ENCODE measurements around the gene ATG2B. TPM values are rescaled to one million over a fixed set of nuclear protein-coding genes. Genes with fewer than 3 reads are reported as not detected.

ATG2B gene
- polyA plus RNA-seq, 4 donors = 23.4 to 48.9 (median 35.0) TPM

GRCh38 chr14:96274122-96274521 lies 89.0 kb downstream of the ATG2B start:
- DNase-seq (ENCODE audit: low read depth in 4 of 4, low spot score in 2 of 4) = no peak

- DNase-seq (ENCODE audit: low read depth in 4 of 4, low spot score in 2 of 4) = no peak
Observed at GRCh38 chr14:96273629-96274028, 89.5 kb downstream of the ATG2B start.

GRCh38 chr14:96272777-96273473 lies 90.2 kb downstream of the ATG2B start:
- DNase-seq (ENCODE audit: low read depth in 4 of 4, low spot score in 2 of 4) = no peak

GRCh38 chr14:96271421-96271762 lies 91.7 kb downstream of the ATG2B start:
- no peak for DNase-seq (ENCODE audit: low read depth in 4 of 4, low spot score in 2 of 4)

- no peak for DNase-seq (ENCODE audit: low read depth in 4 of 4, low spot score in 2 of 4)
Observed at GRCh38 chr14:96270565-96271420, 92.3 kb downstream of the ATG2B start.

GRCh38 chr14:96269359-96269710 lies 93.8 kb downstream of the ATG2B start:
- DNase-seq (ENCODE audit: low read depth in 4 of 4, low spot score in 2 of 4) = no peak

GRCh38 chr14:96268431-96269358 lies 94.4 kb downstream of the ATG2B start:
- DNase-seq (ENCODE audit: low read depth in 4 of 4, low spot score in 2 of 4) = no peak

GRCh38 chr14:96267916-96268315 lies 95.2 kb downstream of the ATG2B start:
- DNase-seq (ENCODE audit: low read depth in 4 of 4, low spot score in 2 of 4) = no peak

- DNase-seq (ENCODE audit: low read depth in 4 of 4, low spot score in 2 of 4) = no peak
Observed at GRCh38 chr14:96267336-96267735, 95.8 kb downstream of the ATG2B start.

GRCh38 chr14:96265383-96266095 lies 97.6 kb downstream of the ATG2B start:
- no peak for DNase-seq (ENCODE audit: low read depth in 4 of 4, low spot score in 2 of 4)

GRCh38 chr14:96264853-96265252 lies 98.3 kb downstream of the ATG2B start:
- DNase-seq (ENCODE audit: low read depth in 4 of 4, low spot score in 2 of 4) = no peak

GRCh38 chr14:96264200-96264553 lies 99.0 kb downstream of the ATG2B start:
- DNase-seq (ENCODE audit: low read depth in 4 of 4, low spot score in 2 of 4) = no peak

- DNase-seq (ENCODE audit: low read depth in 4 of 4, low spot score in 2 of 4) = no peak
Observed at GRCh38 chr14:96263347-96264199, 99.6 kb downstream of the ATG2B start.

GRCh38 chr14:96261772-96262655 lies 101.1 kb downstream of the ATG2B start:
- DNase-seq (ENCODE audit: low read depth in 4 of 4, low spot score in 2 of 4) = no peak

GRCh38 chr14:96261053-96261452 lies 102.1 kb downstream of the ATG2B start:
- no peak for DNase-seq (ENCODE audit: low read depth in 4 of 4, low spot score in 2 of 4)

- DNase-seq (ENCODE audit: low read depth in 4 of 4, low spot score in 2 of 4) = no peak
Observed at GRCh38 chr14:96260341-96260821, 102.8 kb downstream of the ATG2B start.

- no peak for DNase-seq (ENCODE audit: low read depth in 4 of 4, low spot score in 2 of 4)
Observed at GRCh38 chr14:96257900-96258299, 105.2 kb downstream of the ATG2B start.

GRCh38 chr14:96257056-96257455 lies 106.1 kb downstream of the ATG2B start:
- no peak for DNase-seq (ENCODE audit: low read depth in 4 of 4, low spot score in 2 of 4)

Data from left renal cortex interstitium (tissue), 4 donors.